HepG2 (cell line): ENCODE data around the gene ZBTB17.

ENCODE experiments used
- KLF15 ChIP-seq: sonication (generic); formaldehyde crosslinking; IDR thresholded peaks from 2 replicates; pipeline ENCODE4 v1.8.1; 2023; ENCODE audit warnings: borderline replicate concordance, mild to moderate bottlenecking, inconsistent platforms, missing genetic modification reagents, mixed read lengths
- TCF12 ChIP-seq, 2 experiments: fragments of 450-650 bp in 1 of 2; sonication (generic) in 1 of 2; formaldehyde crosslinking in 1 of 2; IDR thresholded peaks; 2 replicates each; pipeline versions ENCODE4 v1.6.1 to v1.8.0; 2017 to 2022; ENCODE audit warnings: antibody characterized with exemption in 1 of 2, mild to moderate bottlenecking in 1 of 2, missing genetic modification reagents in 1 of 2, moderate library complexity in 1 of 2
- U2AF2 ChIP-seq: fragments of 200-400 bp; formaldehyde crosslinking; IDR thresholded peaks from 2 replicates; pipeline ENCODE4 v1.6.1; 2017; ENCODE audit warnings: low read depth, mild to moderate bottlenecking, low read length
- ZSCAN29 ChIP-seq: sonication (generic); formaldehyde crosslinking; conservative IDR thresholded peaks from 2 replicates; pipeline ENCODE4 v1.4.0; 2020; ENCODE audit warnings: mild to moderate bottlenecking, missing genetic modification reagents
- TF ChIP-seq, protein P1 (sequence below), 2 experiments: IDR thresholded peaks; 2 replicates each; pipeline ENCODE4 v1.6.1; 2011 to 2012; ENCODE audit warnings: low read length in 2 of 2, borderline replicate concordance in 1 of 2, low read depth in 1 of 2, mild to moderate bottlenecking in 1 of 2, moderate library complexity in 1 of 2
- TF ChIP-seq, protein P2 (sequence below): sonication (generic); formaldehyde crosslinking; IDR thresholded peaks from 2 replicates; pipeline ENCODE4 v1.4.0; 2020; ENCODE audit warnings: missing genetic modification reagents, borderline replicate concordance

GRCh38 chr1:16014509-16015482 is 38.9 kb upstream of the ZBTB17 start:
- no peak for TF ChIP-seq U2AF2
- TF ChIP-seq TCF12 (IDR thresholded peaks at IDR 0.05): no peak
- no peak for TF ChIP-seq TCF12 (CRISPR knock-in tag; IDR thresholded peaks at IDR 0.05)
- TF ChIP-seq KLF15 (CRISPR knock-in tag): no peak
- TF ChIP-seq, protein P1, sequence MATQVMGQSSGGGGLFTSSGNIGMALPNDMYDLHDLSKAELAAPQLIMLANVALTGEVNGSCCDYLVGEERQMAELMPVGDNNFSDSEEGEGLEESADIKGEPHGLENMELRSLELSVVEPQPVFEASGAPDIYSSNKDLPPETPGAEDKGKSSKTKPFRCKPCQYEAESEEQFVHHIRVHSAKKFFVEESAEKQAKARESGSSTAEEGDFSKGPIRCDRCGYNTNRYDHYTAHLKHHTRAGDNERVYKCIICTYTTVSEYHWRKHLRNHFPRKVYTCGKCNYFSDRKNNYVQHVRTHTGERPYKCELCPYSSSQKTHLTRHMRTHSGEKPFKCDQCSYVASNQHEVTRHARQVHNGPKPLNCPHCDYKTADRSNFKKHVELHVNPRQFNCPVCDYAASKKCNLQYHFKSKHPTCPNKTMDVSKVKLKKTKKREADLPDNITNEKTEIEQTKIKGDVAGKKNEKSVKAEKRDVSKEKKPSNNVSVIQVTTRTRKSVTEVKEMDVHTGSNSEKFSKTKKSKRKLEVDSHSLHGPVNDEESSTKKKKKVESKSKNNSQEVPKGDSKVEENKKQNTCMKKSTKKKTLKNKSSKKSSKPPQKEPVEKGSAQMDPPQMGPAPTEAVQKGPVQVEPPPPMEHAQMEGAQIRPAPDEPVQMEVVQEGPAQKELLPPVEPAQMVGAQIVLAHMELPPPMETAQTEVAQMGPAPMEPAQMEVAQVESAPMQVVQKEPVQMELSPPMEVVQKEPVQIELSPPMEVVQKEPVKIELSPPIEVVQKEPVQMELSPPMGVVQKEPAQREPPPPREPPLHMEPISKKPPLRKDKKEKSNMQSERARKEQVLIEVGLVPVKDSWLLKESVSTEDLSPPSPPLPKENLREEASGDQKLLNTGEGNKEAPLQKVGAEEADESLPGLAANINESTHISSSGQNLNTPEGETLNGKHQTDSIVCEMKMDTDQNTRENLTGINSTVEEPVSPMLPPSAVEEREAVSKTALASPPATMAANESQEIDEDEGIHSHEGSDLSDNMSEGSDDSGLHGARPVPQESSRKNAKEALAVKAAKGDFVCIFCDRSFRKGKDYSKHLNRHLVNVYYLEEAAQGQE (IDR thresholded peaks at IDR 0.05; ENCODE audit: borderline replicate concordance in 1 of 2, low read depth in 1 of 2, low read length in 2 of 2): no peak
- no peak for TF ChIP-seq ZSCAN29 (CRISPR knock-in tag)
- TF ChIP-seq, protein P2, sequence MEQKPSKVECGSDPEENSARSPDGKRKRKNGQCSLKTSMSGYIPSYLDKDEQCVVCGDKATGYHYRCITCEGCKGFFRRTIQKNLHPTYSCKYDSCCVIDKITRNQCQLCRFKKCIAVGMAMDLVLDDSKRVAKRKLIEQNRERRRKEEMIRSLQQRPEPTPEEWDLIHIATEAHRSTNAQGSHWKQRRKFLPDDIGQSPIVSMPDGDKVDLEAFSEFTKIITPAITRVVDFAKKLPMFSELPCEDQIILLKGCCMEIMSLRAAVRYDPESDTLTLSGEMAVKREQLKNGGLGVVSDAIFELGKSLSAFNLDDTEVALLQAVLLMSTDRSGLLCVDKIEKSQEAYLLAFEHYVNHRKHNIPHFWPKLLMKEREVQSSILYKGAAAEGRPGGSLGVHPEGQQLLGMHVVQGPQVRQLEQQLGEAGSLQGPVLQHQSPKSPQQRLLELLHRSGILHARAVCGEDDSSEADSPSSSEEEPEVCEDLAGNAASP (CRISPR knock-in tag): no peak
